Dendritic cell treated with granulocyte-macrophage colony-stimulating factor and Interleukin-4, amounts not matched to agents 40 ng/mL and 50 ng/mL, for 4 days (primary cell): ENCODE data around the gene CDT1.

ENCODE experiments used
- H3K27ac Mint-ChIP-seq: one replicate; pipeline ENCODE4 v1.8.0; 2022; ENCODE audit warnings: mild to moderate bottlenecking, mixed read lengths
- H3K27me3 Mint-ChIP-seq: one replicate; pipeline ENCODE4 v1.8.0; 2022; ENCODE audit warnings: mild to moderate bottlenecking, mixed read lengths
- H3K36me3 Mint-ChIP-seq: one replicate; pipeline ENCODE4 v1.8.0; 2022; ENCODE audit warnings: low read depth, mixed read lengths
- H3K4me1 Mint-ChIP-seq: one replicate; pipeline ENCODE4 v1.8.0; 2022; ENCODE audit warnings: low read depth, mixed read lengths
- H3K4me3 Mint-ChIP-seq: one replicate; pipeline ENCODE4 v1.8.0; 2022; ENCODE audit warnings: mild to moderate bottlenecking, moderate library complexity, mixed read lengths
- H3K9me3 Mint-ChIP-seq: one replicate; pipeline ENCODE4 v1.8.0; 2022; ENCODE audit warnings: mixed read lengths
- intact Hi-C: fragments of 100-400 bp; cut with micrococcal nuclease; formaldehyde crosslinking; loops from one replicate; pipeline ENCODE4 v1.15.0; 2022

CDT1 gene

GRCh38 chr16:88833086-88833485, 29.5 kb downstream of the CDT1 start:
- H3K4me3 Mint-ChIP-seq, result no peak overlapping the region
- no peaks in the 10 kb centered on the region for H3K9me3 Mint-ChIP-seq
- peaks cover 89% of the 10 kb centered on the region for H3K36me3 Mint-ChIP-seq
- H3K27me3 Mint-ChIP-seq, result no peaks in the 10 kb centered on the region
- intact Hi-C loops, result no loop called here
- H3K4me1 Mint-ChIP-seq, result no peaks in the 10 kb centered on the region
- no peak overlapping the region for H3K27ac Mint-ChIP-seq

- H3K36me3 Mint-ChIP-seq, result peaks cover 90% of the 10 kb centered on the region
- intact Hi-C loops, result no loop called here
- H3K4me3 Mint-ChIP-seq, result no peak overlapping the region
- no peaks in the 10 kb centered on the region for H3K9me3 Mint-ChIP-seq
- no peak overlapping the region for H3K27ac Mint-ChIP-seq
- H3K4me1 Mint-ChIP-seq, result peaks cover under 1% of the 10 kb centered on the region
- H3K27me3 Mint-ChIP-seq, result no peaks in the 10 kb centered on the region
Measured at GRCh38 chr16:88834670-88835069, 31.1 kb downstream of the CDT1 start.

GRCh38 chr16:88835383-88835782, 31.8 kb downstream of the CDT1 start:
- H3K9me3 Mint-ChIP-seq, result no peaks in the 10 kb centered on the region
- peaks cover 90% of the 10 kb centered on the region for H3K36me3 Mint-ChIP-seq
- no peaks in the 10 kb centered on the region for H3K27me3 Mint-ChIP-seq
- H3K4me3 Mint-ChIP-seq, result no peak overlapping the region
- H3K27ac Mint-ChIP-seq, result no peak overlapping the region
- intact Hi-C loops, result no loop called here
- H3K4me1 Mint-ChIP-seq, result peaks cover 8% of the 10 kb centered on the region

- Mint-ChIP-seq H3K4me3 (no peak overlapping the region), H3K36me3 (peaks cover 90% of the 10 kb centered on the region), H3K9me3 (no peaks in the 10 kb centered on the region), H3K27me3 (no peaks in the 10 kb centered on the region), H3K27ac (no peak overlapping the region), H3K4me1 (peaks cover 12% of the 10 kb centered on the region)
- intact Hi-C loops, result no loop called here
Measured at GRCh38 chr16:88835818-88836217, 32.2 kb downstream of the CDT1 start.

GRCh38 chr16:88836791-88837190, 33.2 kb downstream of the CDT1 start:
- Mint-ChIP-seq H3K4me3 (no peak overlapping the region), H3K9me3 (no peaks in the 10 kb centered on the region), H3K36me3 (peaks cover 92% of the 10 kb centered on the region), H3K27me3 (no peaks in the 10 kb centered on the region), H3K4me1 (peaks cover 21% of the 10 kb centered on the region), H3K27ac (no peak overlapping the region)
- intact Hi-C loops, result no loop called here

- H3K36me3 Mint-ChIP-seq, result peaks cover 95% of the 10 kb centered on the region
- no peaks in the 10 kb centered on the region for H3K27me3 Mint-ChIP-seq
- H3K4me3 Mint-ChIP-seq, result no peak overlapping the region
- H3K4me1 Mint-ChIP-seq, result peaks cover 28% of the 10 kb centered on the region
- intact Hi-C loops, result no loop called here
- no peak overlapping the region for H3K27ac Mint-ChIP-seq
- no peaks in the 10 kb centered on the region for H3K9me3 Mint-ChIP-seq
Measured at GRCh38 chr16:88837806-88838205, 34.2 kb downstream of the CDT1 start.

GRCh38 chr16:88838566-88838965, 35.0 kb downstream of the CDT1 start:
- Mint-ChIP-seq H3K4me1 (peaks cover 28% of the 10 kb centered on the region), H3K27ac (no peak overlapping the region), H3K27me3 (no peaks in the 10 kb centered on the region), H3K36me3 (peaks cover 96% of the 10 kb centered on the region), H3K9me3 (no peaks in the 10 kb centered on the region), H3K4me3 (no peak overlapping the region)
- intact Hi-C loops, result no loop called here

GRCh38 chr16:88839026-88839529, 35.5 kb downstream of the CDT1 start:
- Mint-ChIP-seq H3K4me3 (no peak overlapping the region), H3K27me3 (no peaks in the 10 kb centered on the region), H3K9me3 (no peaks in the 10 kb centered on the region), H3K27ac (no peak overlapping the region), H3K36me3 (peaks cover 96% of the 10 kb centered on the region), H3K4me1 (peaks cover 28% of the 10 kb centered on the region)
- intact Hi-C loops, result no loop called here

- Mint-ChIP-seq H3K4me3 (no peak overlapping the region), H3K4me1 (peaks cover 28% of the 10 kb centered on the region), H3K9me3 (no peaks in the 10 kb centered on the region), H3K27me3 (no peaks in the 10 kb centered on the region), H3K36me3 (peaks cover 93% of the 10 kb centered on the region), H3K27ac (no peak overlapping the region)
- intact Hi-C loops, result no loop called here
Measured at GRCh38 chr16:88839745-88840599, 36.4 kb downstream of the CDT1 start.

GRCh38 chr16:88840600-88841215, 37.1 kb downstream of the CDT1 start:
- Mint-ChIP-seq H3K4me1 (peaks cover 28% of the 10 kb centered on the region), H3K9me3 (no peaks in the 10 kb centered on the region), H3K4me3 (no peak overlapping the region), H3K36me3 (peaks cover 86% of the 10 kb centered on the region), H3K27ac (no peak overlapping the region), H3K27me3 (no peaks in the 10 kb centered on the region)
- intact Hi-C loops, result no loop called here

GRCh38 chr16:88841521-88842307, 38.1 kb downstream of the CDT1 start:
- Mint-ChIP-seq H3K36me3 (peaks cover 82% of the 10 kb centered on the region), H3K27me3 (no peaks in the 10 kb centered on the region), H3K4me1 (peaks cover 34% of the 10 kb centered on the region), H3K4me3 (no peak overlapping the region), H3K9me3 (no peaks in the 10 kb centered on the region), H3K27ac (no peak overlapping the region)
- intact Hi-C loops, result no loop called here

GRCh38 chr16:88842308-88842756, 38.7 kb downstream of the CDT1 start:
- Mint-ChIP-seq H3K4me1 (peaks cover 34% of the 10 kb centered on the region), H3K9me3 (no peaks in the 10 kb centered on the region), H3K27me3 (no peaks in the 10 kb centered on the region), H3K4me3 (no peak overlapping the region), H3K27ac (no peak overlapping the region), H3K36me3 (peaks cover 82% of the 10 kb centered on the region)
- intact Hi-C loops, result no loop called here

- Mint-ChIP-seq H3K4me1 (peaks cover 34% of the 10 kb centered on the region), H3K36me3 (peaks cover 82% of the 10 kb centered on the region), H3K27me3 (no peaks in the 10 kb centered on the region), H3K9me3 (no peaks in the 10 kb centered on the region), H3K4me3 (no peak overlapping the region), H3K27ac (no peak overlapping the region)
- intact Hi-C loops, result no loop called here
Measured at GRCh38 chr16:88842806-88843205, 39.2 kb downstream of the CDT1 start.

- H3K36me3 Mint-ChIP-seq, result peaks cover 82% of the 10 kb centered on the region
- H3K4me1 Mint-ChIP-seq, result peaks cover 34% of the 10 kb centered on the region
- no peaks in the 10 kb centered on the region for H3K9me3 Mint-ChIP-seq
- intact Hi-C loops, result no loop called here
- H3K27me3 Mint-ChIP-seq, result no peaks in the 10 kb centered on the region
- H3K4me3 Mint-ChIP-seq, result no peak overlapping the region
- no peak overlapping the region for H3K27ac Mint-ChIP-seq
Measured at GRCh38 chr16:88843256-88843655, 39.7 kb downstream of the CDT1 start.
